ENCODE results near the gene NDUFB2.
"Not testable (repeated sequence)": the region's sequence is repeated elsewhere in the genome, so short reads cannot be mapped to it uniquely, and the experiment has no call there.

Gene NDUFB2

DNA sequence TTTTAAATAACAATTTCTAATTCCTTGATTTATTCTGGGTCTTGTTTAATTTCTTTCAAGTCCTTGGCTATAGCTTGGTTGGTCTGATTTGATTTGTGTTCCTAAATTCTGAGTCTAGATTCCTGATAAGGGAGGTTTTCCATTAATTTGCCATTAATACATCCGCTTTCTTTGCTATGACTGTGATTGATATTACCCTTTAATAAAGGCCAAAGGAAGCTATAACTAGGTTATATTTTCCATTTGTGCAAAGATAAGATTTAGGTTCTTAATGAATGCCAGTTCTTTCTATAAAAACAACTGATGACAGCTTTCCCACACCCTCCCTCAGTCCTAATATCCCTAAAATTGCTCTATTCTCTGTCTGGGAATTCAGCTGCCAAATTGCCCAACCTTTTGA, 28.2 kb downstream of the NDUFB2 start:
- no peak overlapping the region for H3K9ac ChIP-seq (ENCODE audit: low read depth, low read length)
- H3K9me3 ChIP-seq (ENCODE audit: control insufficient read depth, insufficient read depth, low read length) = no peaks in the 10 kb centered on the region
- H3K27me3 ChIP-seq (ENCODE audit: control insufficient read depth, insufficient read depth, low read length) = no peaks in the 10 kb centered on the region
- no peak overlapping the region for H3K4me3 ChIP-seq (ENCODE audit: low read depth, low read length)
- H3K4me1 ChIP-seq (ENCODE audit: control insufficient read depth, insufficient read depth, low read length) = no peaks in the 10 kb centered on the region
- H3K36me3 ChIP-seq (ENCODE audit: control insufficient read depth, insufficient read depth, low read length) = no peaks in the 10 kb centered on the region

- Histone ChIP-seq H3K4me3 (ENCODE audit: low read depth, low read length) (no peak overlapping the region), H3K4me1 (ENCODE audit: control insufficient read depth, insufficient read depth, low read length) (no peaks in the 10 kb centered on the region), H3K27me3 (ENCODE audit: control insufficient read depth, insufficient read depth, low read length) (no peaks in the 10 kb centered on the region), H3K9ac (ENCODE audit: low read depth, low read length) (no peak overlapping the region), H3K9me3 (ENCODE audit: control insufficient read depth, insufficient read depth, low read length) (no peaks in the 10 kb centered on the region), H3K36me3 (ENCODE audit: control insufficient read depth, insufficient read depth, low read length) (no peaks in the 10 kb centered on the region)
These were observed 29.8 kb downstream of the NDUFB2 start for GRCh38 chr7:140726281-140726680.

DNA sequence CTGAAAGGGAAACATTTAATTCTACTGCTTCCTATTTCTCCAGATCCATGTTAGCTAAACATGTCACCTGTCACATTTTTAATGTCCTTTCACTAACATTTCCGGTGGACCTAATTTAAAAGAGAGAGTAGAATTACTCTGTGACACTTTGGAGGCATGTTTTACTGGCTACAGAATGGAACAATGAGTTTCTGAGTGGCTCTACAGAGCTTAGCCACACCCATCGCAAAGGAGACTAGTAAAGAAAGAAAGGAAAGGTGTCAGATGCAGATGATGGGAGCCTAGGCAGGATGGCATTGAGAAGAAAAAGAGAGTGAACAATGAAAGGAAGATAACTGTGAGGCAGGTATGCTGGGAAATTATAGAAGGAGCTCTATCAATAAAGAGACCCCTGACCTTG, 35.9 kb downstream of the NDUFB2 start:
- no peaks in the 10 kb centered on the region for H3K4me1 ChIP-seq (ENCODE audit: control insufficient read depth, insufficient read depth, low read length)
- H3K27me3 ChIP-seq (ENCODE audit: control insufficient read depth, insufficient read depth, low read length) = no peaks in the 10 kb centered on the region
- H3K4me3 ChIP-seq (ENCODE audit: low read depth, low read length) = no peak overlapping the region
- no peaks in the 10 kb centered on the region for H3K9me3 ChIP-seq (ENCODE audit: control insufficient read depth, insufficient read depth, low read length)
- H3K9ac ChIP-seq (ENCODE audit: low read depth, low read length) = no peak overlapping the region
- H3K36me3 ChIP-seq (ENCODE audit: control insufficient read depth, insufficient read depth, low read length) = no peaks in the 10 kb centered on the region

GRCh38 chr7:140734096-140734495, 37.6 kb downstream of the NDUFB2 start:
- Histone ChIP-seq H3K4me3 (ENCODE audit: low read depth, low read length) (no peak overlapping the region), H3K4me1 (ENCODE audit: control insufficient read depth, insufficient read depth, low read length) (no peaks in the 10 kb centered on the region), H3K36me3 (ENCODE audit: control insufficient read depth, insufficient read depth, low read length) (peaks cover 3% of the 10 kb centered on the region), H3K9me3 (ENCODE audit: control insufficient read depth, insufficient read depth, low read length) (no peaks in the 10 kb centered on the region), H3K9ac (ENCODE audit: low read depth, low read length) (no peak overlapping the region), H3K27me3 (ENCODE audit: control insufficient read depth, insufficient read depth, low read length) (no peaks in the 10 kb centered on the region)

GRCh38 chr7:140734729-140735128, 38.2 kb downstream of the NDUFB2 start:
- H3K27me3 ChIP-seq (ENCODE audit: control insufficient read depth, insufficient read depth, low read length) = no peaks in the 10 kb centered on the region
- H3K4me3 ChIP-seq (ENCODE audit: low read depth, low read length) = no peak overlapping the region
- H3K4me1 ChIP-seq (ENCODE audit: control insufficient read depth, insufficient read depth, low read length) = no peaks in the 10 kb centered on the region
- H3K36me3 ChIP-seq (ENCODE audit: control insufficient read depth, insufficient read depth, low read length) = peaks cover 3% of the 10 kb centered on the region
- H3K9ac ChIP-seq (ENCODE audit: low read depth, low read length) = no peak overlapping the region
- H3K9me3 ChIP-seq (ENCODE audit: control insufficient read depth, insufficient read depth, low read length) = no peaks in the 10 kb centered on the region

DNA sequence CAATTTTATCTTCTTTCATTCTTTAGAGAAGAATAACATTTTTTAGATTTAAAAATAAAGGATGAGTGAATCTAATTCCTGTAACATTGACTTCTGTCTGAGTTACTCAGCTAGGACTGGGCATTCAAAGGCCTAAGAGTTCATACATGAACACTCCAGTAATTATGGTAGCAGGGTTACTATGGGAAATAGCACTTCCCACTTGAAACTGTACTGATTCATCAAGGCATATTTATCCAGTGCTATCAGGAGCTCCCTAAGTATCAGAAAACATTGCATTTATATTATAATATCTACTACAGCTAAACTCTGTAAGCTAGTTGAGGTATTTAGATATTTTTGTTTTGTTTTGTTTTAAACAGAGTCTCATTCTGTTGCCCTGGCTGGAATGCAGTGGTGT, 41.8 kb downstream of the NDUFB2 start:
- Histone ChIP-seq H3K4me3 (ENCODE audit: low read depth, low read length) (no peak overlapping the region), H3K27me3 (ENCODE audit: control insufficient read depth, insufficient read depth, low read length) (no peaks in the 10 kb centered on the region), H3K9me3 (ENCODE audit: control insufficient read depth, insufficient read depth, low read length) (no peaks in the 10 kb centered on the region), H3K36me3 (ENCODE audit: control insufficient read depth, insufficient read depth, low read length) (peaks cover 3% of the 10 kb centered on the region), H3K4me1 (ENCODE audit: control insufficient read depth, insufficient read depth, low read length) (no peaks in the 10 kb centered on the region), H3K9ac (ENCODE audit: low read depth, low read length) (no peak overlapping the region)

DNA sequence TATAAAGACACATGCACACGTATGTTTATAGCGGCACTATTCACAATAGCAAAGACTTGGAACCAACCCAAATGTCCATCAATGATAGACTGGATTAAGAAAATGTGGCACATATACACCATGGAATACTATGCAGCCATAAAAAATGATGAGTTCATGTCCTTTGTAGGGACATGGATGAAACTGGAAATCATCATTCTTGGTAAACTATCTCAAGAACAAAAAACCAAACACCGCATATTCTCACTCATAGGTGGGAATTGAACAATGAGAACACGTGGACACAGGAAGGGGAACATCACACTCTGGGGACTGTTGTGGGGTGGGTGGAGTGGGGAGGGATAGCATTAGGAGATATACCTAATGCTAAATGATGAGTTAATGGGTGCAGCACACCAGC, 46.7 kb downstream of the NDUFB2 start:
- not testable (repeated sequence) for H3K9ac ChIP-seq (ENCODE audit: low read depth, low read length); H3K4me3 ChIP-seq (ENCODE audit: low read depth, low read length); H3K9me3 ChIP-seq (ENCODE audit: control insufficient read depth, insufficient read depth, low read length); H3K4me1 ChIP-seq (ENCODE audit: control insufficient read depth, insufficient read depth, low read length); H3K27me3 ChIP-seq (ENCODE audit: control insufficient read depth, insufficient read depth, low read length); H3K36me3 ChIP-seq (ENCODE audit: control insufficient read depth, insufficient read depth, low read length)

DNA sequence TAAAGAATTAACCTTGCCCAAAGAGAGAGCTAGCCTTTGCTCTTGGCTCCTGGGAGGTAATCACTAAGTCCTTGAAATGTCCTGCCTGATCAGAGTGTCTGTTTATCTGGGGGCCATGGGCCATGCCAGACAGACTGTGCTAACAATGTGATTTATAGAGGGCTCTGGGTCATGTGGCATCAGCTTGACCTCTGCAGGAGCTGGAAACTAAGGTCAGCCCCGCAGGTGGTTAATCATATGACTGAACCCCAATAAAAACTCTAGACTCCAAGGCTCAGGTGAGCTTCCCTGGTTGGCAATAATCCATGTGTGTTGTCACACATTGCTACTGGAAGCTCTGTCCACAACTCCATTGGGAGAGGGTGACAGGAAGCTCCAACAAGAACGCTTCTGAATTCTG, 47.5 kb downstream of the NDUFB2 start:
- Histone ChIP-seq H3K27me3 (ENCODE audit: control insufficient read depth, insufficient read depth, low read length) (no peaks in the 10 kb centered on the region), H3K36me3 (ENCODE audit: control insufficient read depth, insufficient read depth, low read length) (peaks cover 1% of the 10 kb centered on the region), H3K4me1 (ENCODE audit: control insufficient read depth, insufficient read depth, low read length) (no peaks in the 10 kb centered on the region)

DNA sequence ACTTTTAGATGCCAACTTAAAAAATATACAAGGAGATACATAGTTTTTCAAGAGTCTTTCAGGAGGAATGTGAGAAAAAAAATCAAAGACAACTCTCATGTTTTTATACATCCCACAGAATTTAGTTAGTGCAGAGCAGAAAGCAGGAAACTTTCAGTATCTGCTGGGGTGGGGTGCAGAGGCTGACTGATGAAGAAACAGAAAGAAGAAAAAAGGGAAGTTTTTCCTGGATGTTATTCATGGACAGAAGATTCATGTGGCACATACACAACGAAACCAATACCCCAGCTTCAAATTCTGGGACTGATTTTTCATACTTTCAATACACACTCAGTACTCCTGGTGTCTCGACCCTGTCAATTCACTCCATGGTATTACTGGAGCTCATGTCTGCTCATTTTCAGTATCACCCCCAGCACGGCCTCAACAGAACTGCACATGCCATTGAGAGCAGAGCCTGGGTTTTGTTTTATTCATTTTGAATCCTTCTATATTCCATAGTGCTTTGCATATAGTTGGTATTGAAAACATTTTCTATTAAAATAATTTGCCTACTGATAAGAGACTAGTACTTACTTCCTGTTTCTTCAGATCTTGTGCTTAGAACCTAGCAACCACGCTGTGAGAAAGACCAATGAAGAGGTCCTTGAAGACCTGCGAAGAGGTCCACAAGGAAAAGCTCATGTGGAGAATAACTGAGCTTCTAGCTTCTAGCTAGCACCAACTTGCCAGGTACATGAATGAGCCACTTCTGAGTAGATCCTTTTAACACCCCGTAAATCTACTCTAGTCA, 49.0 kb downstream of the NDUFB2 start:
- Histone ChIP-seq H3K9ac (ENCODE audit: low read depth, low read length) (no peak overlapping the region), H3K9me3 (ENCODE audit: control insufficient read depth, insufficient read depth, low read length) (no peaks in the 10 kb centered on the region), H3K4me1 (ENCODE audit: control insufficient read depth, insufficient read depth, low read length) (no peaks in the 10 kb centered on the region), H3K27me3 (ENCODE audit: control insufficient read depth, insufficient read depth, low read length) (no peaks in the 10 kb centered on the region), H3K4me3 (ENCODE audit: low read depth, low read length) (no peak overlapping the region), H3K36me3 (ENCODE audit: control insufficient read depth, insufficient read depth, low read length) (no peaks in the 10 kb centered on the region)

More for the DNA sequence above, 47.5 kb downstream of the NDUFB2 start:
- Histone ChIP-seq H3K4me3 (ENCODE audit: low read depth, low read length) (no peak overlapping the region), H3K9me3 (ENCODE audit: control insufficient read depth, insufficient read depth, low read length) (no peaks in the 10 kb centered on the region), H3K9ac (ENCODE audit: low read depth, low read length) (no peak overlapping the region)

GRCh38 chr7:140746751-140747150, 50.2 kb downstream of the NDUFB2 start:
- Histone ChIP-seq H3K4me1 (ENCODE audit: control insufficient read depth, insufficient read depth, low read length) (no peaks in the 10 kb centered on the region), H3K4me3 (ENCODE audit: low read depth, low read length) (no peak overlapping the region), H3K9ac (ENCODE audit: low read depth, low read length) (no peak overlapping the region), H3K27me3 (ENCODE audit: control insufficient read depth, insufficient read depth, low read length) (no peaks in the 10 kb centered on the region), H3K9me3 (ENCODE audit: control insufficient read depth, insufficient read depth, low read length) (no peaks in the 10 kb centered on the region), H3K36me3 (ENCODE audit: control insufficient read depth, insufficient read depth, low read length) (no peaks in the 10 kb centered on the region)

DNA sequence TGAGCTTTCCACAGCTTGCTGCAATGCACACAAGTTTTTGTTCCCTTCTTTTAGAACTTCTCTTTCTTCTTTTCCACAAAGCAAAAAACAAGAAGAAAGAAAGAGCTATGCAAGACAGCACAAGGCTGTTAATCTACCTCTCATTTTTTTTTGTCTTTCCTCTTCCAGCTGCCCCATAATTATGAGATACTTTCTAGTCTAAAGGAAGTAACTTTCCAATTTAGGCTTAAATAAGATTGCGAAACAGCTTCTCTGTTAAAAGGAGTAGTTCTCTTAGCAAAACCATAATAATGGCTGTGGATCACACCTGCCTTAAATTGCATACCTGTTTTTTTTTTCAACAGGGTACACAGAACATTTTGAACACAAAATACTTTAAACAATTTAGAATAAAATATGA, 56.0 kb downstream of the NDUFB2 start:
- Histone ChIP-seq H3K9ac (ENCODE audit: low read depth, low read length) (no peak overlapping the region), H3K4me3 (ENCODE audit: low read depth, low read length) (no peak overlapping the region), H3K9me3 (ENCODE audit: control insufficient read depth, insufficient read depth, low read length) (no peaks in the 10 kb centered on the region), H3K27me3 (ENCODE audit: control insufficient read depth, insufficient read depth, low read length) (no peaks in the 10 kb centered on the region), H3K4me1 (ENCODE audit: control insufficient read depth, insufficient read depth, low read length) (peaks cover 5% of the 10 kb centered on the region), H3K36me3 (ENCODE audit: control insufficient read depth, insufficient read depth, low read length) (no peaks in the 10 kb centered on the region)

- Histone ChIP-seq H3K4me1 (ENCODE audit: control insufficient read depth, insufficient read depth, low read length) (peaks cover 5% of the 10 kb centered on the region), H3K4me3 (ENCODE audit: low read depth, low read length) (no peak overlapping the region), H3K9ac (ENCODE audit: low read depth, low read length) (no peak overlapping the region), H3K27me3 (ENCODE audit: control insufficient read depth, insufficient read depth, low read length) (no peaks in the 10 kb centered on the region), H3K36me3 (ENCODE audit: control insufficient read depth, insufficient read depth, low read length) (no peaks in the 10 kb centered on the region), H3K9me3 (ENCODE audit: control insufficient read depth, insufficient read depth, low read length) (no peaks in the 10 kb centered on the region)
These were observed 58.0 kb downstream of the NDUFB2 start for GRCh38 chr7:140754506-140754905.
